ENCODE measurements around the gene CELA3B.
"Not testable (repeated sequence)": the region's sequence is repeated elsewhere in the genome, so short reads cannot be mapped to it uniquely, and the experiment has no call there.

CELA3B gene

DNA sequence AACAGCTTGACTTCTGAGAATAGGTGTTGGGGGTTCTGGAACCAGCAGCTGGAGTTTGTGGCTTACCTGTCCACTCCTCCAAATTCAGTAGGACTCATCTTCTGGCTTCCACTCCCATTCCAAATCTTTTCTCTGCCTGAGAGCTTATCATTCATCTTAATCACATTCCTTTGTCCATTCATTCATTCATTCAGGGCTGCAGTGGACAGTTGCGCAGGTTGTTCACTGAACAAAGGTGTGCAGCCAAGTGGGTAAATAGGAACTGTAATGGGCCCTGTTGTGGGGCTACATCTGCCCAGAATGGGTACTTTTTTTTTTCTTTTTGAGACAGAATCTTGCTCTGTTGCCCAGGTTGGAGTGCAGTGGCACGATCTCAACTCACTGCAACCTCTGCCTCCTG lies 36.3 kb upstream of the CELA3B start:
- Histone ChIP-seq H3K27me3 (ENCODE audit: insufficient read depth, poor library complexity, severe bottlenecking) (no peaks in the 10 kb centered on the region), H3K4me3 (replicated peaks; ENCODE audit: insufficient read depth, low read length) (no peak overlapping the region), H3K27ac (replicated peaks) (no peak overlapping the region)
- DNase-seq (ENCODE audit: low read depth in 1 of 2, low spot score in 1 of 2), result no peak
- TF ChIP-seq GABPA (IDR thresholded peaks at IDR 0.05; ENCODE audit: low read depth), result no peak
- TF ChIP-seq, protein P1, sequence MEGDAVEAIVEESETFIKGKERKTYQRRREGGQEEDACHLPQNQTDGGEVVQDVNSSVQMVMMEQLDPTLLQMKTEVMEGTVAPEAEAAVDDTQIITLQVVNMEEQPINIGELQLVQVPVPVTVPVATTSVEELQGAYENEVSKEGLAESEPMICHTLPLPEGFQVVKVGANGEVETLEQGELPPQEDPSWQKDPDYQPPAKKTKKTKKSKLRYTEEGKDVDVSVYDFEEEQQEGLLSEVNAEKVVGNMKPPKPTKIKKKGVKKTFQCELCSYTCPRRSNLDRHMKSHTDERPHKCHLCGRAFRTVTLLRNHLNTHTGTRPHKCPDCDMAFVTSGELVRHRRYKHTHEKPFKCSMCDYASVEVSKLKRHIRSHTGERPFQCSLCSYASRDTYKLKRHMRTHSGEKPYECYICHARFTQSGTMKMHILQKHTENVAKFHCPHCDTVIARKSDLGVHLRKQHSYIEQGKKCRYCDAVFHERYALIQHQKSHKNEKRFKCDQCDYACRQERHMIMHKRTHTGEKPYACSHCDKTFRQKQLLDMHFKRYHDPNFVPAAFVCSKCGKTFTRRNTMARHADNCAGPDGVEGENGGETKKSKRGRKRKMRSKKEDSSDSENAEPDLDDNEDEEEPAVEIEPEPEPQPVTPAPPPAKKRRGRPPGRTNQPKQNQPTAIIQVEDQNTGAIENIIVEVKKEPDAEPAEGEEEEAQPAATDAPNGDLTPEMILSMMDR (IDR thresholded peaks at IDR 0.05; ENCODE audit: insufficient read depth, low read length), result no peak
- no peak for TF ChIP-seq SPI1 (IDR thresholded peaks at IDR 0.05; ENCODE audit: borderline replicate concordance, low read depth)
- TF ChIP-seq, protein P2, sequence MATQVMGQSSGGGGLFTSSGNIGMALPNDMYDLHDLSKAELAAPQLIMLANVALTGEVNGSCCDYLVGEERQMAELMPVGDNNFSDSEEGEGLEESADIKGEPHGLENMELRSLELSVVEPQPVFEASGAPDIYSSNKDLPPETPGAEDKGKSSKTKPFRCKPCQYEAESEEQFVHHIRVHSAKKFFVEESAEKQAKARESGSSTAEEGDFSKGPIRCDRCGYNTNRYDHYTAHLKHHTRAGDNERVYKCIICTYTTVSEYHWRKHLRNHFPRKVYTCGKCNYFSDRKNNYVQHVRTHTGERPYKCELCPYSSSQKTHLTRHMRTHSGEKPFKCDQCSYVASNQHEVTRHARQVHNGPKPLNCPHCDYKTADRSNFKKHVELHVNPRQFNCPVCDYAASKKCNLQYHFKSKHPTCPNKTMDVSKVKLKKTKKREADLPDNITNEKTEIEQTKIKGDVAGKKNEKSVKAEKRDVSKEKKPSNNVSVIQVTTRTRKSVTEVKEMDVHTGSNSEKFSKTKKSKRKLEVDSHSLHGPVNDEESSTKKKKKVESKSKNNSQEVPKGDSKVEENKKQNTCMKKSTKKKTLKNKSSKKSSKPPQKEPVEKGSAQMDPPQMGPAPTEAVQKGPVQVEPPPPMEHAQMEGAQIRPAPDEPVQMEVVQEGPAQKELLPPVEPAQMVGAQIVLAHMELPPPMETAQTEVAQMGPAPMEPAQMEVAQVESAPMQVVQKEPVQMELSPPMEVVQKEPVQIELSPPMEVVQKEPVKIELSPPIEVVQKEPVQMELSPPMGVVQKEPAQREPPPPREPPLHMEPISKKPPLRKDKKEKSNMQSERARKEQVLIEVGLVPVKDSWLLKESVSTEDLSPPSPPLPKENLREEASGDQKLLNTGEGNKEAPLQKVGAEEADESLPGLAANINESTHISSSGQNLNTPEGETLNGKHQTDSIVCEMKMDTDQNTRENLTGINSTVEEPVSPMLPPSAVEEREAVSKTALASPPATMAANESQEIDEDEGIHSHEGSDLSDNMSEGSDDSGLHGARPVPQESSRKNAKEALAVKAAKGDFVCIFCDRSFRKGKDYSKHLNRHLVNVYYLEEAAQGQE (IDR thresholded peaks at IDR 0.05; ENCODE audit: insufficient replicate concordance, low read depth), result no peak
- TF ChIP-seq POLR2AphosphoS5 (IDR thresholded peaks at IDR 0.05; ENCODE audit: low read depth), result no peak

- no peak for DNase-seq (ENCODE audit: low read depth in 1 of 2, low spot score in 1 of 2)
- Histone ChIP-seq H3K27ac (replicated peaks) (no peak overlapping the region), H3K4me3 (replicated peaks; ENCODE audit: insufficient read depth, low read length) (no peak overlapping the region), H3K27me3 (ENCODE audit: insufficient read depth, poor library complexity, severe bottlenecking) (no peaks in the 10 kb centered on the region)
- TF ChIP-seq SPI1 (IDR thresholded peaks at IDR 0.05; ENCODE audit: borderline replicate concordance, low read depth) (no peak), POLR2AphosphoS5 (IDR thresholded peaks at IDR 0.05; ENCODE audit: low read depth) (no peak), GABPA (IDR thresholded peaks at IDR 0.05; ENCODE audit: low read depth) (no peak)
- TF ChIP-seq, protein P1 (IDR thresholded peaks at IDR 0.05; ENCODE audit: insufficient read depth, low read length), result no peak
- TF ChIP-seq, protein P2 (IDR thresholded peaks at IDR 0.05; ENCODE audit: insufficient replicate concordance, low read depth), result no peak
Observed at GRCh38 chr1:21941370-21941769, 35.5 kb upstream of the CELA3B start.

DNA sequence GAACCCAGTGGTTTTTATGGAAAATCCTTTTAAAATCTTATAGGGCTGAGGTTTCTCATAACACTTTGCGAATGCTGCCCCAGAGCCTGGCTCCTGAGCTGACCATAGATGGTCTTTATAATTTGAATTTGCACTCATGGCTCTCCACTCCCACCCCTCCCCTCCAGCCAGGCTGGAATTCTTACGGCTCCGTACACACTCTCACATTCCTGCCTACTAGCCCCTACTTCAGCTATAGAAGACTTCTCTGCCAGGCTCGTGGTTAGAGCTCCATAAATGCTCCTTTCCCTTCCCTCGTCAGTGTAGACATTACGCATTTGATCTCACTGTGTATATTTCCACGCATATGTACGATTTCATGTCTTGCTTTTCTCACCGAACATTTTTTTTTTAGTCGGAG lies 34.4 kb upstream of the CELA3B start:
- DNase-seq (ENCODE audit: low read depth in 1 of 2, low spot score in 1 of 2), result no peak
- TF ChIP-seq, protein P1 (IDR thresholded peaks at IDR 0.05; ENCODE audit: insufficient read depth, low read length), result no peak
- H3K27me3 ChIP-seq (ENCODE audit: insufficient read depth, poor library complexity, severe bottlenecking), result no peaks in the 10 kb centered on the region
- no peak overlapping the region for H3K4me3 ChIP-seq (replicated peaks; ENCODE audit: insufficient read depth, low read length)
- H3K27ac ChIP-seq (replicated peaks), result no peak overlapping the region

GRCh38 chr1:21942959-21943640 lies 33.7 kb upstream of the CELA3B start:
- H3K27ac ChIP-seq (replicated peaks); DNase-seq (ENCODE audit: low read depth in 1 of 2, low spot score in 1 of 2); H3K4me3 ChIP-seq (replicated peaks; ENCODE audit: insufficient read depth, low read length); H3K27me3 ChIP-seq (ENCODE audit: insufficient read depth, poor library complexity, severe bottlenecking): not testable (repeated sequence)
